ENCODE data around the gene CDH23. TPM values are rescaled to one million over a fixed set of nuclear protein-coding genes. Genes with fewer than 3 reads are reported as not detected.

CDH23 gene
- total RNA-seq, 2 donors from 2014 or later: 1.4 to 1.6 TPM

DNA sequence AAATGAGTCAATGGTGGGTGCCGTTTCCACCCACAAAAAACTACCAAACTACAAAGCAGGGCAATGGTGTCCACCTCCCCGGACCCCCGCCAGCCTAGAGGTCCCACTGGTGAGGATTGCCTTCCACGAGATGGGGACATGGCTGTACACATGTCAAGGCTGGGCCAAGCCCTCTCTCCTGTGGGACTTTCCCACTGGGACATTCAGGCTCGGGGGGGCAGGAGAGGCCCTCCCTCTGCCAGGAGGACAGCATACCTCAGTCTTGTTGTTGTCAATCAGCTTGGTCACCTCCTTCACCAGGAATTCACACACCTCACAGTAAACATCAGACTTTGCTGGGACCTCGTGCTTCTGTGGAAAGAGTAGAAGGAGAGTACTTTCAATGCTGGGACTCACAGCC, 423.3 kb downstream of the CDH23 start:
- H3K4me3 ChIP-seq: no peak overlapping the region
- H3K9me3 ChIP-seq: no peaks in the 10 kb centered on the region
- DNase-seq: no peak
- intact Hi-C loops (cut with DNase I): loop anchor here (10.0 kb wide), 2 partner anchors 115 to 435 kb away; no protein-coding TSS in a partner anchor
- no peaks in the 10 kb centered on the region for H3K27me3 ChIP-seq
- no peaks in the 10 kb centered on the region for H3K4me1 ChIP-seq
- no peak overlapping the region for H3K9ac ChIP-seq (ENCODE audit: low read depth in 2 of 2, low read length in 2 of 2)
- H3K27ac ChIP-seq: no peak overlapping the region
- H3K36me3 ChIP-seq: peaks cover 22% of the 10 kb centered on the region
- TF ChIP-seq, protein P1, sequence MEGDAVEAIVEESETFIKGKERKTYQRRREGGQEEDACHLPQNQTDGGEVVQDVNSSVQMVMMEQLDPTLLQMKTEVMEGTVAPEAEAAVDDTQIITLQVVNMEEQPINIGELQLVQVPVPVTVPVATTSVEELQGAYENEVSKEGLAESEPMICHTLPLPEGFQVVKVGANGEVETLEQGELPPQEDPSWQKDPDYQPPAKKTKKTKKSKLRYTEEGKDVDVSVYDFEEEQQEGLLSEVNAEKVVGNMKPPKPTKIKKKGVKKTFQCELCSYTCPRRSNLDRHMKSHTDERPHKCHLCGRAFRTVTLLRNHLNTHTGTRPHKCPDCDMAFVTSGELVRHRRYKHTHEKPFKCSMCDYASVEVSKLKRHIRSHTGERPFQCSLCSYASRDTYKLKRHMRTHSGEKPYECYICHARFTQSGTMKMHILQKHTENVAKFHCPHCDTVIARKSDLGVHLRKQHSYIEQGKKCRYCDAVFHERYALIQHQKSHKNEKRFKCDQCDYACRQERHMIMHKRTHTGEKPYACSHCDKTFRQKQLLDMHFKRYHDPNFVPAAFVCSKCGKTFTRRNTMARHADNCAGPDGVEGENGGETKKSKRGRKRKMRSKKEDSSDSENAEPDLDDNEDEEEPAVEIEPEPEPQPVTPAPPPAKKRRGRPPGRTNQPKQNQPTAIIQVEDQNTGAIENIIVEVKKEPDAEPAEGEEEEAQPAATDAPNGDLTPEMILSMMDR (IDR thresholded peaks at IDR 0.05): no peak

- peak; percentile 15 for DNase-seq
- Histone ChIP-seq H3K27me3 (no peaks in the 10 kb centered on the region), H3K9me3 (no peaks in the 10 kb centered on the region), H3K4me1 (no peaks in the 10 kb centered on the region), H3K27ac (no peak overlapping the region), H3K36me3 (peaks cover 30% of the 10 kb centered on the region), H3K9ac (ENCODE audit: low read depth in 2 of 2, low read length in 2 of 2) (no peak overlapping the region), H3K4me3 (no peak overlapping the region)
- intact Hi-C loops (cut with DNase I): no loop called here
- TF ChIP-seq, protein P1 (IDR thresholded peaks at IDR 0.05): no peak
These were observed 424.2 kb downstream of the CDH23 start for GRCh38 chr10:71820966-71821365.

DNA sequence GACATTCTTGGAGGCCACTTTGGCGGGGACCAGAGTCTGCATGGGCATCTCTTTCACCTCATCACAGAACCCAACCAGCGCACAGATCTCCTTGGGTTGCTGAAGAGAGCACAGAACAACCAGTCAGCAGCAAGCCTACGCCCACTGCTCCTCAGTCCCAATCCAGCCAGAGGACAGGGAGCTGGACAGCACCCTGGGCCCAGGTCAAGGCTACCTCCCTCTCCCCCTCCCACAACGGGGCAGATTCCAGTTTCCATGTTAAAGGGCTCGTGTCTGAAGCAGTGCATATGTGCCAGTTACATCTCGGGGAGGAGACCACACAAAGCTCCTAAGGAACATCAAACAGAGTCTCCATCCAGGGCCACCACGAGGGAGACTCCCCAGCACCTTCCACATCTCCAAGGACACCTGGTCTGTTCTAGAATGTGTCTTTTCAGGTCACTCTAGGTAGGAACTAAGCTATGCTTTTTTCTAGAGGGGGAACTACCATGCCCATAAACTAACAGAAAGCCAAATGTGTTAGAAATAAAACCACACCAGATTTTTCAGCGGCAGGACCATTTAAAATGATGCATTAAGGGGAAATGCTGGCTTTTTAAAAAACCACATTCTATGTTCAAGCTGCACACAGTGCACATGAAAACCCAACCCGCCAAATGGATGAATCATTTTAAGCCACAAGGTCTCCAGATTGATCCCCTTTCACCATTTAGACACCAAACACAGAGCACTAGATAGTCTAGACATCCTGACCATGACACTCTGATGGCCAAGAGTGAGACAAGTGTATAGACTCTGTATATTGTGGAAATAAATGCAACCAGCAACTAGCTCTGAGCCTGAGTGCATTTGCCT, 425.4 kb downstream of the CDH23 start:
- no peaks in the 10 kb centered on the region for H3K9me3 ChIP-seq
- no peaks in the 10 kb centered on the region for H3K4me1 ChIP-seq
- no peaks in the 10 kb centered on the region for H3K27me3 ChIP-seq
- H3K36me3 ChIP-seq: peaks cover 35% of the 10 kb centered on the region
- intact Hi-C loops (cut with DNase I): no loop called here
- H3K4me3 ChIP-seq: no peak overlapping the region
- no peak overlapping the region for H3K27ac ChIP-seq
- no peak overlapping the region for H3K9ac ChIP-seq (ENCODE audit: low read depth in 2 of 2, low read length in 2 of 2)
- TF ChIP-seq, protein P1 (IDR thresholded peaks at IDR 0.05): no peak
- DNase-seq: no peak

DNA sequence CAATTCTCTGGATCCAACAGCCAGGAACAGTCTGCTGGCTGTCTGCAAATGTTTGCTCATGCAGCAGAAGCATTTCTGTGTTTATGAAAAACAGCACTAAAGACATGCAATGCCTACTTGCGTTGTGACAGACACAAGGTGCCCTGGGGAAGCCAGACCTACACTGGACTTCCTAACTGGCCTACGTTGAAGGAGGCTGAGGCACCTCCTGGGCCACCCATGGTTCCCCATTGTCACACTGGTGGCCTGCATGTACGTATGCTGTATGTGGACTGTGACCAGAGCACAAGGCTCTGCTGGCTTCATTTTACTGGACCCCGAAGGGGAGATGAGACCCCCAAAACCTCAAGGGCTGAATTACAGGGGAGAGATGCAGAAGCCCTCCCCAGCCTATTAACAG, 426.6 kb downstream of the CDH23 start:
- intact Hi-C loops (cut with DNase I): no loop called here
- Histone ChIP-seq H3K4me3 (no peak overlapping the region), H3K27me3 (no peaks in the 10 kb centered on the region), H3K4me1 (no peaks in the 10 kb centered on the region), H3K9me3 (no peaks in the 10 kb centered on the region), H3K27ac (no peak overlapping the region), H3K36me3 (peaks cover 35% of the 10 kb centered on the region), H3K9ac (ENCODE audit: low read depth in 2 of 2, low read length in 2 of 2) (no peak overlapping the region)
- no peak for DNase-seq
- TF ChIP-seq, protein P1 (IDR thresholded peaks at IDR 0.05): no peak

DNA sequence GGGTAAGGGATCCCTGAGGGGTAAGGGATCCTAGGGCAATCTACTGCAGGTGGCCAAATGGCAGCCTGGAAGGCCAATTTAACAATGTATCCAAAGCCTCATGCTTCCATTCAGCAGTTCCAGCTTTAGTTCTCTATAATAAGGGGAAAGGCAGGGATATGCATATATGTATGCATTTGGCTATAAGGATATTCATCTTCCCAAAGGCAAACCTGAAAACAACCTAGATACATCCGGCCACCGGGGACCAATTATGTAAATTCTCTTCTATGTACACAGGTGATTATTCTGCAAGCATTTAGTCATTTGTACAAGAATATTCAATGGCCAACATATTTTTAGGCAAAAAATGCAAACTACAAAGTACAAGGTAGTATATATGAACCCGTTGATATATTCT, 427.6 kb downstream of the CDH23 start:
- Histone ChIP-seq H3K4me3 (no peak overlapping the region), H3K27ac (no peak overlapping the region), H3K9ac (ENCODE audit: low read depth in 2 of 2, low read length in 2 of 2) (no peak overlapping the region), H3K27me3 (no peaks in the 10 kb centered on the region), H3K36me3 (peaks cover 39% of the 10 kb centered on the region), H3K4me1 (no peaks in the 10 kb centered on the region), H3K9me3 (no peaks in the 10 kb centered on the region)
- TF ChIP-seq, protein P1 (IDR thresholded peaks at IDR 0.05): no peak
- DNase-seq: no peak
- intact Hi-C loops (cut with DNase I): no loop called here

All from colonic mucosa (tissue), 4 donors.